ENCODE results near the gene ZNF692.

Gene ZNF692

GRCh38 chr1:248873993-248874533 is 15.2 kb upstream of the ZNF692 start:
- peak overlapping the region; percentile 68 for H3K4me3 ChIP-seq (ENCODE audit: severe bottlenecking)
- peak overlapping the region; percentile 58 for H3K27ac ChIP-seq (ENCODE audit: poor library complexity, severe bottlenecking)
- ATAC-seq (ENCODE audit: low read depth) (peak; percentile 54), DNase-seq (ENCODE audit: low spot score) (no peak)
- no peaks in the 10 kb centered on the region for H3K4me1 ChIP-seq (ENCODE audit: insufficient read depth, poor library complexity, severe bottlenecking)
- H3K9me3 ChIP-seq (ENCODE audit: severe bottlenecking), result no peaks in the 10 kb centered on the region
- no peak for TF ChIP-seq CTCF (IDR thresholded peaks at IDR 0.05; ENCODE audit: poor library complexity, severe bottlenecking)
- no peaks in the 10 kb centered on the region for H3K36me3 ChIP-seq (ENCODE audit: low read depth)
- H3K27me3 ChIP-seq (ENCODE audit: insufficient read depth, poor library complexity, severe bottlenecking), result no peaks in the 10 kb centered on the region

- ATAC-seq (ENCODE audit: low read depth) (peak; percentile 81), DNase-seq (ENCODE audit: low spot score) (peak; percentile 85)
- TF ChIP-seq CTCF (IDR thresholded peaks at IDR 0.05; ENCODE audit: poor library complexity, severe bottlenecking), result no peak
- Histone ChIP-seq H3K27ac (ENCODE audit: poor library complexity, severe bottlenecking) (peak overlapping the region; percentile 58), H3K36me3 (ENCODE audit: low read depth) (no peaks in the 10 kb centered on the region), H3K4me3 (ENCODE audit: severe bottlenecking) (peak overlapping the region; percentile 68), H3K4me1 (ENCODE audit: insufficient read depth, poor library complexity, severe bottlenecking) (no peaks in the 10 kb centered on the region), H3K9me3 (ENCODE audit: severe bottlenecking) (no peaks in the 10 kb centered on the region), H3K27me3 (ENCODE audit: insufficient read depth, poor library complexity, severe bottlenecking) (no peaks in the 10 kb centered on the region)
These were observed 14.6 kb upstream of the ZNF692 start for GRCh38 chr1:248873409-248873992.

- H3K27ac ChIP-seq (ENCODE audit: poor library complexity, severe bottlenecking), result peak overlapping the region; percentile 58
These were observed 14.0 kb upstream of the ZNF692 start for GRCh38 chr1:248872752-248873408.

GRCh38 chr1:248871837-248872401 is 13.0 kb upstream of the ZNF692 start:
- DNase-seq (ENCODE audit: low spot score) (no peak), ATAC-seq (ENCODE audit: low read depth) (no peak)
- peak overlapping the region; percentile 58 for H3K27ac ChIP-seq (ENCODE audit: poor library complexity, severe bottlenecking)
- no peaks in the 10 kb centered on the region for H3K36me3 ChIP-seq (ENCODE audit: low read depth)
- no peaks in the 10 kb centered on the region for H3K4me1 ChIP-seq (ENCODE audit: insufficient read depth, poor library complexity, severe bottlenecking)
- TF ChIP-seq CTCF (IDR thresholded peaks at IDR 0.05; ENCODE audit: poor library complexity, severe bottlenecking), result no peak
- no peaks in the 10 kb centered on the region for H3K9me3 ChIP-seq (ENCODE audit: severe bottlenecking)
- H3K4me3 ChIP-seq (ENCODE audit: severe bottlenecking), result peak overlapping the region; percentile 68
- no peaks in the 10 kb centered on the region for H3K27me3 ChIP-seq (ENCODE audit: insufficient read depth, poor library complexity, severe bottlenecking)

More at GRCh38 chr1:248872752-248873408, 14.0 kb upstream of the ZNF692 start:
- DNase-seq (ENCODE audit: low spot score) (peak; percentile 69), ATAC-seq (ENCODE audit: low read depth) (peak; percentile 83)
- TF ChIP-seq CTCF (IDR thresholded peaks at IDR 0.05; ENCODE audit: poor library complexity, severe bottlenecking), result no peak
- H3K4me3 ChIP-seq (ENCODE audit: severe bottlenecking), result peak overlapping the region; percentile 68
- H3K27me3 ChIP-seq (ENCODE audit: insufficient read depth, poor library complexity, severe bottlenecking), result no peaks in the 10 kb centered on the region
- no peaks in the 10 kb centered on the region for H3K4me1 ChIP-seq (ENCODE audit: insufficient read depth, poor library complexity, severe bottlenecking)
- H3K36me3 ChIP-seq (ENCODE audit: low read depth), result no peaks in the 10 kb centered on the region
- H3K9me3 ChIP-seq (ENCODE audit: severe bottlenecking), result no peaks in the 10 kb centered on the region
